HepG2 (cell line): Measurements from ENCODE around the gene RPS14. TPM values are rescaled to one million over a fixed set of nuclear protein-coding genes. Genes with fewer than 3 reads are reported as not detected.

Experiments
- BORCS8-MEF2B ChIP-seq: sonication (generic); formaldehyde crosslinking; IDR thresholded peaks from 2 replicates; pipeline ENCODE4 v1.8.0; 2022; ENCODE audit warnings: mild to moderate bottlenecking, missing genetic modification reagents
- BRCA1 ChIP-seq: sonication (generic); formaldehyde crosslinking; IDR thresholded peaks from 2 replicates; pipeline ENCODE4 v1.4.0; 2020; ENCODE audit warnings: missing genetic modification reagents
- CBX5 ChIP-seq: sonication (generic); formaldehyde crosslinking; IDR thresholded peaks from 2 replicates; pipeline ENCODE4 v1.4.0; 2020; ENCODE audit warnings: missing genetic modification reagents, borderline replicate concordance
- DMTF1 ChIP-seq: sonication (generic); formaldehyde crosslinking; IDR thresholded peaks from 2 replicates; pipeline ENCODE4 v1.4.0; 2020; ENCODE audit warnings: mild to moderate bottlenecking, missing genetic modification reagents
- NR0B2 ChIP-seq: sonication (generic); formaldehyde crosslinking; IDR thresholded peaks from 2 replicates; pipeline ENCODE4 v1.4.0; 2020; ENCODE audit warnings: mild to moderate bottlenecking, missing genetic modification reagents
- RBFOX2 ChIP-seq: fragments of 200-400 bp; formaldehyde crosslinking; IDR thresholded peaks from 2 replicates; pipeline ENCODE4 v1.6.1; 2017; ENCODE audit warnings: low read depth, mild to moderate bottlenecking, low read length
- SAP130 ChIP-seq: IDR thresholded peaks from 2 replicates; pipeline ENCODE4 v1.6.1; 2016; ENCODE audit warnings: low read depth
- SOX6 ChIP-seq, 2 experiments: fragments of 450-650 bp in 1 of 2; sonication (generic) in 1 of 2; formaldehyde crosslinking in 1 of 2; IDR thresholded peaks; 2 replicates each; pipeline versions ENCODE4 v1.4.0 to v1.6.1; 2017 to 2020; ENCODE audit warnings: antibody characterized with exemption in 1 of 2, mild to moderate bottlenecking in 1 of 2, missing genetic modification reagents in 1 of 2
- ZBTB34 ChIP-seq: sonication (generic); formaldehyde crosslinking; IDR thresholded peaks from 2 replicates; pipeline ENCODE4 v1.8.0; 2022; ENCODE audit warnings: mild to moderate bottlenecking, missing genetic modification reagents
- ZC3H4 ChIP-seq: sonication (generic); formaldehyde crosslinking; IDR thresholded peaks from 2 replicates; pipeline ENCODE4 v1.4.0; 2020; ENCODE audit warnings: missing genetic modification reagents, borderline replicate concordance
- ZNF281 ChIP-seq: sonication (generic); formaldehyde crosslinking; IDR thresholded peaks from 2 replicates; pipeline ENCODE4 v1.4.0; 2020; ENCODE audit warnings: missing genetic modification reagents, borderline replicate concordance
- ZNF468 ChIP-seq: sonication (generic); formaldehyde crosslinking; IDR thresholded peaks from 2 replicates; pipeline ENCODE4 v1.8.0; 2022; ENCODE audit warnings: mild to moderate bottlenecking, moderate library complexity, missing genetic modification reagents
- ZNF546 ChIP-seq: sonication (generic); formaldehyde crosslinking; conservative IDR thresholded peaks from 2 replicates; pipeline ENCODE4 v1.8.1; 2023; ENCODE audit warnings: mild to moderate bottlenecking, missing genetic modification reagents
- ZNF567 ChIP-seq: sonication (generic); formaldehyde crosslinking; IDR thresholded peaks from 2 replicates; pipeline ENCODE4 v1.8.1; 2023; ENCODE audit warnings: mild to moderate bottlenecking, missing genetic modification reagents, borderline replicate concordance
- ZNF574 ChIP-seq: sonication (generic); formaldehyde crosslinking; IDR thresholded peaks from 2 replicates; pipeline ENCODE4 v1.4.0; 2020; ENCODE audit warnings: missing genetic modification reagents
- ZNF619 ChIP-seq: sonication (generic); formaldehyde crosslinking; IDR thresholded peaks from 2 replicates; pipeline ENCODE4 v1.4.0; 2020; ENCODE audit warnings: mild to moderate bottlenecking, missing genetic modification reagents
- ZNF792 ChIP-seq: IDR thresholded peaks from 2 replicates; pipeline ENCODE4 v1.6.1; 2016
- ZNF816 ChIP-seq: sonication (generic); formaldehyde crosslinking; IDR thresholded peaks from 2 replicates; pipeline ENCODE4 v1.8.0; 2022; ENCODE audit warnings: missing genetic modification reagents, mild to moderate bottlenecking, borderline replicate concordance
- polyA plus RNA-seq, 8 experiments: library from polyadenylated mRNA; depleted of rRNA in 3 of 8; stranded (reverse) in 7 of 8; unstranded in 1 of 8; fragments of >200 nt; fragmentation: Illumina TruSeq in 4 of 8; extraction: Trizol in 4 of 8; gene quantifications; 2 replicates each; pipeline versions ENCODE4 v1.2.1 to v1.2.3, GENCODE V29; 2011 to 2016; ENCODE audit warnings: low read depth in 4 of 8, missing spikeins in 1 of 8, mixed read lengths in 1 of 8; ENCODE audit not compliant: insufficient read depth in 1 of 8
- total RNA-seq, 5 experiments: library from RNA; depleted of rRNA; stranded (reverse); fragments of >200 nt; fragmentation: Illumina TruSeq; extraction: Trizol; gene quantifications; 2 replicates each; pipeline ENCODE4 v1.2.3, GENCODE V29; 2016; ENCODE audit warnings: low read depth in 1 of 5

Gene RPS14
- total and polyA plus RNA-seq, 2 of the 13 experiments (the other 11 are each of a cell fraction or from before 2014, with no cell fraction given), result 2,116 to 3,295 TPM

GRCh38 chr5:150449517-150450339 is at the start of gene RPS14 (continued):
- TF ChIP-seq DMTF1 (CRISPR knock-in tag) (no peak), CBX5 (CRISPR knock-in tag) (peak; percentile 90; the same call in 1 of the 2 replicates), ZNF792 (no peak; the same call in 1 of the 2 replicates), SAP130 (CRISPR knock-in tag) (peak; percentile 88), ZNF619 (CRISPR knock-in tag) (0 out of 2 replicates have a peak, but pooled peaks have one; percentile 33), ZNF574 (CRISPR knock-in tag) (peak; percentile 99), ZNF281 (CRISPR knock-in tag) (no peak), BRCA1 (no peak), BORCS8-MEF2B (CRISPR knock-in tag) (peak; percentile 74; the same call in 1 of the 2 replicates), ZNF816 (CRISPR knock-in tag) (no peak), ZNF567 (0 out of 2 replicates have a peak, but pooled peaks have one; percentile 26), ZNF546 (CRISPR knock-in tag) (no peak), ZNF468 (CRISPR knock-in tag) (0 out of 2 replicates have a peak, but pooled peaks have one; percentile 25), ZC3H4 (CRISPR knock-in tag) (no peak; the same call in 1 of the 2 replicates), RBFOX2 (peak; percentile 99), SOX6 (IDR thresholded peaks at IDR 0.05) (no peak), SOX6 (CRISPR knock-in tag; IDR thresholded peaks at IDR 0.05) (peak; percentile 73), NR0B2 (CRISPR knock-in tag) (peak; percentile 58; the same call in 1 of the 2 replicates), ZBTB34 (0 out of 2 replicates have a peak, but pooled peaks have one; percentile 29)
